K562 (cell line): Measurements from ENCODE around the gene PACSIN3. TPM values are rescaled to one million over a fixed set of nuclear protein-coding genes. Genes with fewer than 3 reads are reported as not detected.

Experiments
- ILF3 ChIP-seq: fragments of 450-650 bp; IDR thresholded peaks from 2 replicates; pipeline ENCODE4 v1.6.1; 2018; ENCODE audit warnings: antibody characterized with exemption, mild to moderate bottlenecking, moderate library complexity, borderline replicate concordance
- KDM4B ChIP-seq, 2 experiments: fragments of 450-650 bp in 1 of 2; sonication (generic) in 1 of 2; IDR thresholded peaks; 2 replicates each; pipeline ENCODE4 v1.6.1; 2016 to 2017; ENCODE audit warnings: borderline replicate concordance in 2 of 2, antibody characterized with exemption in 1 of 2, low read depth in 1 of 2, mild to moderate bottlenecking in 1 of 2
- MCM7 ChIP-seq, 2 experiments: fragments of 450-650 bp; IDR thresholded peaks; 2 replicates each; pipeline ENCODE4 v1.6.1; 2016 to 2018
- PHF8 ChIP-seq: fragments of 200-600 bp; sonication (generic); IDR thresholded peaks from 2 replicates; pipeline ENCODE4 v1.6.1; 2012; ENCODE audit warnings: mixed run types, mild to moderate bottlenecking, inconsistent platforms, low read length, moderate library complexity, borderline replicate concordance
- RBBP5 ChIP-seq: fragments of 200-600 bp; sonication (generic); IDR thresholded peaks from 2 replicates; pipeline ENCODE4 v1.6.1; 2012; ENCODE audit warnings: borderline replicate concordance, mild to moderate bottlenecking, low read length, control low read depth, inconsistent platforms; ENCODE audit not compliant: insufficient read depth, poor library complexity, severe bottlenecking
- SAP30 ChIP-seq: fragments of 200-600 bp; sonication (generic); IDR thresholded peaks from 2 replicates; pipeline ENCODE4 v1.6.1; 2012; ENCODE audit warnings: borderline replicate concordance, low read depth, mild to moderate bottlenecking, moderate library complexity, low read length, control low read depth, inconsistent platforms; ENCODE audit not compliant: insufficient read depth, poor library complexity, severe bottlenecking
- SMARCA4 ChIP-seq: fragments of 450-650 bp; IDR thresholded peaks from 2 replicates; pipeline ENCODE4 v1.6.1; 2016
- SMARCA5 ChIP-seq: fragments of 450-650 bp; IDR thresholded peaks from 2 replicates; pipeline ENCODE4 v1.6.1; 2016
- ZKSCAN1 ChIP-seq: fragments of 150-350 bp; IDR thresholded peaks from 2 replicates; pipeline ENCODE4 v1.6.1; 2016; ENCODE audit warnings: low read depth, low read length
- polyA plus RNA-seq, 8 experiments: library from polyadenylated mRNA; depleted of rRNA in 4 of 8; stranded (reverse) in 5 of 8; unstranded in 3 of 8; fragments of >200 nt; fragmentation: Nextera tagmentation in 2 of 8; fragmentation: Illumina TruSeq in 1 of 8; extraction: Ambion mirVana in 2 of 8; extraction: Trizol in 1 of 8; gene quantifications; 2 replicates each; pipeline versions ENCODE4 v1.2.1 to v1.2.3, GENCODE V29; 2011 to 2014; ENCODE audit warnings: inconsistent platforms in 1 of 8, missing spikeins in 1 of 8
- total RNA-seq, 7 experiments: library from RNA; depleted of rRNA in 6 of 7; stranded (reverse); fragments of >200 nt in 6 of 7; fragmentation: Illumina TruSeq in 2 of 7; extraction: Trizol in 2 of 7; gene quantifications; 2 replicates each; pipeline versions ENCODE4 v1.2.1 to v1.2.3, GENCODE V29; 2011 to 2021; ENCODE audit warnings: low replicate concordance in 1 of 7
- TF ChIP-seq, protein P1 (sequence below): fragments of 450-650 bp; formaldehyde crosslinking; IDR thresholded peaks from 2 replicates; pipeline ENCODE4 v1.4.0; 2020; ENCODE audit warnings: mild to moderate bottlenecking, moderate library complexity
- TF ChIP-seq, protein P2 (sequence below): fragments of 250-450 bp; sonication (Bioruptor Pico); IDR thresholded peaks from 2 replicates; pipeline ENCODE4 v1.4.0; 2020
- TF ChIP-seq, protein P3 (sequence below), 2 experiments: fragments of 250-450 bp in 1 of 2; fragments of 450-650 bp in 1 of 2; sonication (Bioruptor Pico) in 1 of 2; IDR thresholded peaks; 2 replicates each; pipeline versions ENCODE4 v1.6.1 to v1.8.0; 2016 to 2021; ENCODE audit warnings: mild to moderate bottlenecking in 2 of 2, moderate library complexity in 2 of 2, missing compliant biosample characterization in 1 of 2, missing genetic modification characterization in 1 of 2
- TF ChIP-seq, protein P4 (sequence below): IDR thresholded peaks from 2 replicates; pipeline ENCODE4 v1.6.1; 2014; ENCODE audit warnings: antibody characterized with exemption

The PACSIN3 gene
- total and polyA plus RNA-seq, 9 of the 15 experiments (the other 6 are each of a cell fraction or from before 2014, with no cell fraction given), result 0.13 to 18.1 (median 7.1) TPM

DNA sequence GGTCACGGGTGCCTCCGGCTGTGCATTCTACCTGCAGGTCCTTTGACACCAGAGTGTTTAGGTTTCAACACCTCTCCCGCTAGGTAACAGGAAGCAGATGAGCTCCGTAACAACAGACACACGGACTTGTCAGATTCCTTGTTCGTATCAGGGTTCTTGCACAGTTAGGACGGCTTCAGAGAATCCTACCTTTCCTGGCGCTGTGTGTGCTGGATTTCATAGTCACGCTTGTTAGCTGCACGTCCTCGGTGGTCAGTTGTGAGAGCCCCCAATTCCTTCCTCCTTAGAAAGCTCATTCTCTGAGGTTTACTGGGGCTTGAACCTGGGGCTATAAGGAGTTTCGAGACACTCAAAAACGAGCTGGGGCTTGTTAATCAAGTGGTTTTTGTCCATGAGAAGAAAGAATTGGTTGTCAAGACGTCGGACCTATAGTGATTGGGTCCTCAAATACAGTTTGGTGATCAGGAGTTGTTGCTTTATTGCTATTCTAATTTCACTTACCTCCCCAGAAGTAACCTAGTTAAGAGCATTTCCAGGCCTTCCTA is 29.2 kb upstream of the PACSIN3 start (continued):
- TF ChIP-seq, protein P1, sequence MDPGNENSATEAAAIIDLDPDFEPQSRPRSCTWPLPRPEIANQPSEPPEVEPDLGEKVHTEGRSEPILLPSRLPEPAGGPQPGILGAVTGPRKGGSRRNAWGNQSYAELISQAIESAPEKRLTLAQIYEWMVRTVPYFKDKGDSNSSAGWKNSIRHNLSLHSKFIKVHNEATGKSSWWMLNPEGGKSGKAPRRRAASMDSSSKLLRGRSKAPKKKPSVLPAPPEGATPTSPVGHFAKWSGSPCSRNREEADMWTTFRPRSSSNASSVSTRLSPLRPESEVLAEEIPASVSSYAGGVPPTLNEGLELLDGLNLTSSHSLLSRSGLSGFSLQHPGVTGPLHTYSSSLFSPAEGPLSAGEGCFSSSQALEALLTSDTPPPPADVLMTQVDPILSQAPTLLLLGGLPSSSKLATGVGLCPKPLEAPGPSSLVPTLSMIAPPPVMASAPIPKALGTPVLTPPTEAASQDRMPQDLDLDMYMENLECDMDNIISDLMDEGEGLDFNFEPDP (CRISPR knock-in tag), result no peak
- TF ChIP-seq, protein P2, sequence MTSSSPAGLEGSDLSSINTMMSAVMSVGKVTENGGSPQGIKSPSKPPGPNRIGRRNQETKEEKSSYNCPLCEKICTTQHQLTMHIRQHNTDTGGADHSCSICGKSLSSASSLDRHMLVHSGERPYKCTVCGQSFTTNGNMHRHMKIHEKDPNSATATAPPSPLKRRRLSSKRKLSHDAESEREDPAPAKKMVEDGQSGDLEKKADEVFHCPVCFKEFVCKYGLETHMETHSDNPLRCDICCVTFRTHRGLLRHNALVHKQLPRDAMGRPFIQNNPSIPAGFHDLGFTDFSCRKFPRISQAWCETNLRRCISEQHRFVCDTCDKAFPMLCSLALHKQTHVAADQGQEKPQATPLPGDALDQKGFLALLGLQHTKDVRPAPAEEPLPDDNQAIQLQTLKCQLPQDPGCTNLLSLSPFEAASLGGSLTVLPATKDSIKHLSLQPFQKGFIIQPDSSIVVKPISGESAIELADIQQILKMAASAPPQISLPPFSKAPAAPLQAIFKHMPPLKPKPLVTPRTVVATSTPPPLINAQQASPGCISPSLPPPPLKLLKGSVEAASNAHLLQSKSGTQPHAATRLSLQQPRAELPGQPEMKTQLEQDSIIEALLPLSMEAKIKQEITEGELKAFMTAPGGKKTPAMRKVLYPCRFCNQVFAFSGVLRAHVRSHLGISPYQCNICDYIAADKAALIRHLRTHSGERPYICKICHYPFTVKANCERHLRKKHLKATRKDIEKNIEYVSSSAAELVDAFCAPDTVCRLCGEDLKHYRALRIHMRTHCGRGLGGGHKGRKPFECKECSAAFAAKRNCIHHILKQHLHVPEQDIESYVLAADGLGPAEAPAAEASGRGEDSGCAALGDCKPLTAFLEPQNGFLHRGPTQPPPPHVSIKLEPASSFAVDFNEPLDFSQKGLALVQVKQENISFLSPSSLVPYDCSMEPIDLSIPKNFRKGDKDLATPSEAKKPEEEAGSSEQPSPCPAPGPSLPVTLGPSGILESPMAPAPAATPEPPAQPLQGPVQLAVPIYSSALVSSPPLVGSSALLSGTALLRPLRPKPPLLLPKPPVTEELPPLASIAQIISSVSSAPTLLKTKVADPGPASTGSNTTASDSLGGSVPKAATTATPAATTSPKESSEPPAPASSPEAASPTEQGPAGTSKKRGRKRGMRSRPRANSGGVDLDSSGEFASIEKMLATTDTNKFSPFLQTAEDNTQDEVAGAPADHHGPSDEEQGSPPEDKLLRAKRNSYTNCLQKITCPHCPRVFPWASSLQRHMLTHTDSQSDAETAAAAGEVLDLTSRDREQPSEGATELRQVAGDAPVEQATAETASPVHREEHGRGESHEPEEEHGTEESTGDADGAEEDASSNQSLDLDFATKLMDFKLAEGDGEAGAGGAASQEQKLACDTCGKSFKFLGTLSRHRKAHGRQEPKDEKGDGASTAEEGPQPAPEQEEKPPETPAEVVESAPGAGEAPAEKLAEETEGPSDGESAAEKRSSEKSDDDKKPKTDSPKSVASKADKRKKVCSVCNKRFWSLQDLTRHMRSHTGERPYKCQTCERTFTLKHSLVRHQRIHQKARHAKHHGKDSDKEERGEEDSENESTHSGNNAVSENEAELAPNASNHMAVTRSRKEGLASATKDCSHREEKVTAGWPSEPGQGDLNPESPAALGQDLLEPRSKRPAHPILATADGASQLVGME (CRISPR knock-in tag), result no peak
- TF ChIP-seq, protein P3, sequence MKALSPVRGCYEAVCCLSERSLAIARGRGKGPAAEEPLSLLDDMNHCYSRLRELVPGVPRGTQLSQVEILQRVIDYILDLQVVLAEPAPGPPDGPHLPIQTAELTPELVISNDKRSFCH (CRISPR knock-in tag; IDR thresholded peaks at IDR 0.05), result no peak
- TF ChIP-seq, protein P3 (tag; IDR thresholded peaks at IDR 0.05), result no peak
- TF ChIP-seq MCM7 (IDR thresholded peaks at IDR 0.05), result no peak
- no peak; the same call in 1 of the 2 replicates for TF ChIP-seq PHF8
- TF ChIP-seq SMARCA4, result no peak
- TF ChIP-seq ZKSCAN1, result no peak
- TF ChIP-seq KDM4B (IDR thresholded peaks at IDR 0.05; ENCODE audit: borderline replicate concordance in 2 of 2, low read depth in 1 of 2), result no peak
- TF ChIP-seq RBBP5, result peak; percentile 78
- peak; percentile 24 for TF ChIP-seq SAP30
- no peak for TF ChIP-seq SMARCA5
- TF ChIP-seq ILF3, result no peak
- TF ChIP-seq, protein P4, sequence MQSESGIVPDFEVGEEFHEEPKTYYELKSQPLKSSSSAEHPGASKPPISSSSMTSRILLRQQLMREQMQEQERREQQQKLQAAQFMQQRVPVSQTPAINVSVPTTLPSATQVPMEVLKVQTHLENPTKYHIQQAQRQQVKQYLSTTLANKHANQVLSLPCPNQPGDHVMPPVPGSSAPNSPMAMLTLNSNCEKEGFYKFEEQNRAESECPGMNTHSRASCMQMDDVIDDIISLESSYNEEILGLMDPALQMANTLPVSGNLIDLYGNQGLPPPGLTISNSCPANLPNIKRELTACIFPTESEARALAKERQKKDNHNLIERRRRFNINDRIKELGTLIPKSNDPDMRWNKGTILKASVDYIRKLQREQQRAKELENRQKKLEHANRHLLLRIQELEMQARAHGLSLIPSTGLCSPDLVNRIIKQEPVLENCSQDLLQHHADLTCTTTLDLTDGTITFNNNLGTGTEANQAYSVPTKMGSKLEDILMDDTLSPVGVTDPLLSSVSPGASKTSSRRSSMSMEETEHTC, result no peak
